HCT116 (cell line): ENCODE data around the gene USP47. TPM values are rescaled to one million over a fixed set of nuclear protein-coding genes. Genes with fewer than 3 reads are reported as not detected.

Source experiments
- ATAC-seq: fragments of 200-7000 bp; cut with Tn5 transposase; 2 replicates; pipeline ENCODE4 v1.9.1; 2020; ENCODE audit warnings: mild to moderate bottlenecking, moderate library complexity
- BruUV-seq: library from RNA; stranded (reverse); fragments of 400-500 nt; replicated peaks from 2 replicates; lab custom pipeline; 2021; lab: Mats Ljungman, UMichigan
- CTCF ChIA-PET: fragments of 300-600 bp; sonication (Branson Sonifier 250); formaldehyde crosslinking; loops from one replicate; lab custom pipeline; 2021; ENCODE audit warnings: antibody characterized with exemption; lab: Charles Lee
- POLR2A ChIA-PET: fragments of 300-600, 350-600 bp; sonication (Branson Sonifier 250); formaldehyde crosslinking; loops from one replicate; lab custom pipeline; 2021; ENCODE audit warnings: antibody characterized with exemption; lab: Charles Lee
- RAD21 ChIA-PET, 2 experiments: fragments of 300-600 bp; sonication (Branson Sonifier 250); formaldehyde crosslinking; loops; one replicate each; lab custom pipeline; 2023; ENCODE audit warnings: low total read pairs in 2 of 2; ENCODE audit not compliant: uncharacterized antibody in 2 of 2, unreplicated experiment in 2 of 2, low non-redundant PET in 1 of 2; lab: Charles Lee
- DNase-seq: peaks from one replicate; pipeline ENCODE4 v3.0.0-alpha.2; 2010; ENCODE audit warnings: low read depth, low spot score
- H2AFZ ChIP-seq: fragments of 200-600 bp; shearing (Covaris generic), sonication (generic); 2 replicates; pipeline ENCODE4 v1.6.1; 2017; ENCODE audit warnings: low read depth, mixed run types, mixed read lengths, antibody characterized with exemption, low read length; ENCODE audit not compliant: poor library complexity, severe bottlenecking
- H3K27ac ChIP-seq: 2 replicates; pipeline ENCODE4 v1.5.1; 2012; ENCODE audit warnings: low read depth, low read length
- H3K27me3 ChIP-seq: fragments of 200-600 bp; sonication (generic); 2 replicates; pipeline ENCODE4 v1.6.1; 2016; ENCODE audit warnings: mixed run types, low read length, mixed read lengths; ENCODE audit not compliant: insufficient read depth
- H3K36me3 ChIP-seq, 2 experiments: fragments of 200-500 bp in 1 of 2; fragments of 200-600 bp in 1 of 2; sonication (Bioruptor generic) in 1 of 2; sonication (generic) in 1 of 2; 2 replicates each; pipeline versions ENCODE4 v1.5.1 to v1.6.1; 2014 to 2016; ENCODE audit warnings: low read length in 2 of 2, inconsistent platforms in 1 of 2, mixed read lengths in 1 of 2, mixed run types in 1 of 2; ENCODE audit not compliant: insufficient read depth in 2 of 2, control insufficient read depth in 1 of 2
- H3K4me1 ChIP-seq, 2 experiments: fragments of 200-600 bp in 1 of 2; sonication (generic) in 1 of 2; 2 replicates each; pipeline versions ENCODE4 v1.5.1 to v1.6.1; 2012 to 2017; ENCODE audit warnings: low read length in 2 of 2, inconsistent platforms in 1 of 2, mild to moderate bottlenecking in 1 of 2, mixed read lengths in 1 of 2, mixed run types in 1 of 2, moderate library complexity in 1 of 2; ENCODE audit not compliant: insufficient read depth in 2 of 2, control insufficient read depth in 1 of 2
- H3K4me2 ChIP-seq: fragments of 200-600 bp; sonication (generic); 2 replicates; pipeline ENCODE4 v1.6.1; 2017; ENCODE audit warnings: mixed run types, low read length, mixed read lengths
- H3K4me3 ChIP-seq, 2 experiments: fragments of 200-600 bp in 1 of 2; sonication (generic) in 1 of 2; replicated peaks in 1 of 2; 2 replicates each; pipeline ENCODE4 v1.5.1; 2011 to 2016; ENCODE audit warnings: low read length in 2 of 2, control low read depth in 1 of 2, low read depth in 1 of 2, mild to moderate bottlenecking in 1 of 2, mixed read lengths in 1 of 2, mixed run types in 1 of 2
- H3K79me2 ChIP-seq: fragments of 200-600 bp; sonication (generic); 2 replicates; pipeline ENCODE4 v1.6.1; 2017; ENCODE audit warnings: mild to moderate bottlenecking, mixed run types, low read length, moderate library complexity, mixed read lengths; ENCODE audit not compliant: insufficient read depth
- H3K9ac ChIP-seq: fragments of 200-600 bp; sonication (generic); 2 replicates; pipeline ENCODE4 v1.6.1; 2016; ENCODE audit warnings: low read length, mixed read lengths
- H3K9me2 ChIP-seq: fragments of 200-600 bp; sonication (generic), shearing (Covaris generic); 2 replicates; pipeline ENCODE4 v1.6.1; 2017; ENCODE audit warnings: mixed run types, mild to moderate bottlenecking, moderate library complexity; ENCODE audit not compliant: insufficient read depth
- H3K9me3 ChIP-seq, 2 experiments: fragments of 200-500 bp in 1 of 2; fragments of 200-600 bp in 1 of 2; sonication (Bioruptor generic) in 1 of 2; sonication (generic) in 1 of 2; 2 replicates each; pipeline ENCODE4 v1.6.1; 2014 to 2017; ENCODE audit warnings: low read length in 2 of 2, mixed read lengths in 2 of 2, inconsistent platforms in 1 of 2, low read depth in 1 of 2, mild to moderate bottlenecking in 1 of 2, mixed run types in 1 of 2, moderate library complexity in 1 of 2; ENCODE audit not compliant: control insufficient read depth in 1 of 2, insufficient read depth in 1 of 2
- H4K20me1 ChIP-seq: fragments of 200-600 bp; sonication (generic), shearing (Covaris generic); 2 replicates; pipeline ENCODE4 v1.6.1; 2017; ENCODE audit warnings: mixed run types, mild to moderate bottlenecking, moderate library complexity; ENCODE audit not compliant: insufficient read depth
- CBX3 ChIP-seq: IDR thresholded peaks from 2 replicates; pipeline ENCODE4 v1.6.1; 2012; ENCODE audit warnings: low read depth
- EZH2 ChIP-seq: fragments of 200-600 bp; sonication (generic); IDR thresholded peaks from 2 replicates; pipeline ENCODE4 v1.6.1; 2017; ENCODE audit warnings: antibody characterized with exemption, mixed run types
- MAX ChIP-seq: IDR thresholded peaks from 2 replicates; pipeline ENCODE4 v1.6.1; 2012
- POLR2A ChIP-seq: IDR thresholded peaks from 2 replicates; pipeline ENCODE4 v1.7.0; 2011; ENCODE audit warnings: borderline replicate concordance; ENCODE audit not compliant: insufficient read depth, insufficient read length; ENCODE audit errors: extremely low read depth
- RAD21 ChIP-seq: IDR thresholded peaks from 2 replicates; pipeline ENCODE4 v1.6.1; 2012; ENCODE audit warnings: low read depth, mild to moderate bottlenecking
- REST ChIP-seq: IDR thresholded peaks from 2 replicates; pipeline ENCODE4 v1.6.1; 2012; ENCODE audit warnings: low read depth
- SIN3A ChIP-seq: IDR thresholded peaks from 2 replicates; pipeline ENCODE4 v1.6.1; 2012; ENCODE audit warnings: low read depth
- SP1 ChIP-seq: IDR thresholded peaks from 2 replicates; pipeline ENCODE4 v1.6.1; 2012; ENCODE audit warnings: low read depth
- SRF ChIP-seq: IDR thresholded peaks from 2 replicates; pipeline ENCODE4 v1.6.1; 2012; ENCODE audit warnings: low read depth
- TCF7L2 ChIP-seq: IDR thresholded peaks from 2 replicates; pipeline ENCODE4 v1.7.0; 2011; ENCODE audit warnings: borderline replicate concordance, inconsistent platforms; ENCODE audit not compliant: insufficient read depth, insufficient read length; ENCODE audit errors: extremely low read depth
- ZFX ChIP-seq: fragments of 450-650 bp; IDR thresholded peaks from 2 replicates; pipeline ENCODE4 v1.6.1; 2017
- ZNF274 ChIP-seq: fragments of 200-500 bp; sonication (Bioruptor generic); IDR thresholded peaks from 2 replicates; pipeline ENCODE4 v1.6.1; 2014; ENCODE audit warnings: mild to moderate bottlenecking, low read depth, low read length, inconsistent platforms
- intact Hi-C: fragments of 100-400 bp; cut with micrococcal nuclease; formaldehyde crosslinking; loops from 2 replicates; pipeline ENCODE4 v1.10.0; 2022
- total RNA-seq: library from RNA; stranded (reverse); gene quantifications from one replicate; pipeline ENCODE4 v1.2.1, GENCODE V29; 2021; ENCODE audit not compliant: unreplicated experiment

USP47 gene
- total RNA-seq, 1 experiment from 2014 or later, result 18.9 TPM

DNA sequence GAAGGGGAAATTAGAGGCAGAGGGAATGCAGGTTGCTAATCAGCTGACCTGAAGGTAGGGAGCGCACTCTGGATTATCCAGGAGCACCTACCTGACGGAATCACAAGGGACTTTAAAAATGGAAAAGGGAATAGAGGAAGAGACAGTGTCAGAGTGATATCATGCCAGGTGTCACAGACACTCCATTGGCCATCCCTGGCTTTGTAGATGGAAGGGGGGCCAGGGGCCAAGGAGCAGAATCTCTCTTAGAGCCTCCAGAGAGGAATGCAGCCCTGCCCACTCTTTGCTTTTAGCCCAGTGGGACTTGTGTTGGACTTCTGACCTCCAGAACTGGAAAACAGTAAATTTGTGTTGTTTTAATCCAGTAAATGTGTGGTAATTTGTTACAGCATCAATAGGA lies 128.8 kb downstream of the USP47 start:
- Histone ChIP-seq H3K27ac (no peak overlapping the region), H3K9me3 (no peaks in the 10 kb centered on the region), H3K4me1 (peaks cover 5 to 15% of the 10 kb centered on the region in 2 experiments; a peak in 3 of 4 replicates), H3K9me2 (no peaks in the 10 kb centered on the region), H3K9ac (no peak overlapping the region), H3K27me3 (no peaks in the 10 kb centered on the region), H4K20me1 (no peaks in the 10 kb centered on the region), H3K36me3 (no peaks in the 10 kb centered on the region), H2AFZ (no peak overlapping the region), H3K4me2 (no peak overlapping the region), H3K79me2 (no peaks in the 10 kb centered on the region), H3K4me3 (no peak overlapping the region)
- BruUV-seq, result no TSS peak
- DNase-seq, result no peak
- ChIA-PET POLR2A (no interaction called here), RAD21 (no interaction called here), CTCF (no interaction called here)
- TF ChIP-seq RAD21 (no peak), MAX (no peak), SP1 (no peak), SRF (no peak), TCF7L2 (no peak), CBX3 (no peak), ZFX (no peak), POLR2A (no peak), ZNF274 (no peak), SIN3A (no peak), REST (no peak), EZH2 (no peak)
- ATAC-seq, result no peak
- intact Hi-C loops, result no loop called here
